HCT116 (cell line): ENCODE data around the gene BLOC1S5. TPM values are rescaled to one million over a fixed set of nuclear protein-coding genes. Genes with fewer than 3 reads are reported as not detected.

Source experiments
- ATAC-seq: fragments of 200-7000 bp; cut with Tn5 transposase; 2 replicates; pipeline ENCODE4 v1.9.1; 2020; ENCODE audit warnings: mild to moderate bottlenecking, moderate library complexity
- BruUV-seq: library from RNA; stranded (reverse); fragments of 400-500 nt; replicated peaks from 2 replicates; lab custom pipeline; 2021; lab: Mats Ljungman, UMichigan
- CTCF ChIA-PET: fragments of 300-600 bp; sonication (Branson Sonifier 250); formaldehyde crosslinking; loops from one replicate; lab custom pipeline; 2021; ENCODE audit warnings: antibody characterized with exemption; lab: Charles Lee
- POLR2A ChIA-PET: fragments of 300-600, 350-600 bp; sonication (Branson Sonifier 250); formaldehyde crosslinking; loops from one replicate; lab custom pipeline; 2021; ENCODE audit warnings: antibody characterized with exemption; lab: Charles Lee
- RAD21 ChIA-PET, 2 experiments: fragments of 300-600 bp; sonication (Branson Sonifier 250); formaldehyde crosslinking; loops; one replicate each; lab custom pipeline; 2023; ENCODE audit warnings: low total read pairs in 2 of 2; ENCODE audit not compliant: uncharacterized antibody in 2 of 2, unreplicated experiment in 2 of 2, low non-redundant PET in 1 of 2; lab: Charles Lee
- DNase-seq: peaks from one replicate; pipeline ENCODE4 v3.0.0-alpha.2; 2010; ENCODE audit warnings: low read depth, low spot score
- H2AFZ ChIP-seq: fragments of 200-600 bp; shearing (Covaris generic), sonication (generic); 2 replicates; pipeline ENCODE4 v1.6.1; 2017; ENCODE audit warnings: low read depth, mixed run types, mixed read lengths, antibody characterized with exemption, low read length; ENCODE audit not compliant: poor library complexity, severe bottlenecking
- H3K27ac ChIP-seq: 2 replicates; pipeline ENCODE4 v1.5.1; 2012; ENCODE audit warnings: low read depth, low read length
- H3K27me3 ChIP-seq: fragments of 200-600 bp; sonication (generic); 2 replicates; pipeline ENCODE4 v1.6.1; 2016; ENCODE audit warnings: mixed run types, low read length, mixed read lengths; ENCODE audit not compliant: insufficient read depth
- H3K36me3 ChIP-seq, 2 experiments: fragments of 200-500 bp in 1 of 2; fragments of 200-600 bp in 1 of 2; sonication (Bioruptor generic) in 1 of 2; sonication (generic) in 1 of 2; 2 replicates each; pipeline versions ENCODE4 v1.5.1 to v1.6.1; 2014 to 2016; ENCODE audit warnings: low read length in 2 of 2, inconsistent platforms in 1 of 2, mixed read lengths in 1 of 2, mixed run types in 1 of 2; ENCODE audit not compliant: insufficient read depth in 2 of 2, control insufficient read depth in 1 of 2
- H3K4me1 ChIP-seq, 2 experiments: fragments of 200-600 bp in 1 of 2; sonication (generic) in 1 of 2; 2 replicates each; pipeline versions ENCODE4 v1.5.1 to v1.6.1; 2012 to 2017; ENCODE audit warnings: low read length in 2 of 2, inconsistent platforms in 1 of 2, mild to moderate bottlenecking in 1 of 2, mixed read lengths in 1 of 2, mixed run types in 1 of 2, moderate library complexity in 1 of 2; ENCODE audit not compliant: insufficient read depth in 2 of 2, control insufficient read depth in 1 of 2
- H3K4me2 ChIP-seq: fragments of 200-600 bp; sonication (generic); 2 replicates; pipeline ENCODE4 v1.6.1; 2017; ENCODE audit warnings: mixed run types, low read length, mixed read lengths
- H3K4me3 ChIP-seq, 2 experiments: fragments of 200-600 bp in 1 of 2; sonication (generic) in 1 of 2; replicated peaks in 1 of 2; 2 replicates each; pipeline ENCODE4 v1.5.1; 2011 to 2016; ENCODE audit warnings: low read length in 2 of 2, control low read depth in 1 of 2, low read depth in 1 of 2, mild to moderate bottlenecking in 1 of 2, mixed read lengths in 1 of 2, mixed run types in 1 of 2
- H3K79me2 ChIP-seq: fragments of 200-600 bp; sonication (generic); 2 replicates; pipeline ENCODE4 v1.6.1; 2017; ENCODE audit warnings: mild to moderate bottlenecking, mixed run types, low read length, moderate library complexity, mixed read lengths; ENCODE audit not compliant: insufficient read depth
- H3K9ac ChIP-seq: fragments of 200-600 bp; sonication (generic); 2 replicates; pipeline ENCODE4 v1.6.1; 2016; ENCODE audit warnings: low read length, mixed read lengths
- H3K9me2 ChIP-seq: fragments of 200-600 bp; sonication (generic), shearing (Covaris generic); 2 replicates; pipeline ENCODE4 v1.6.1; 2017; ENCODE audit warnings: mixed run types, mild to moderate bottlenecking, moderate library complexity; ENCODE audit not compliant: insufficient read depth
- H3K9me3 ChIP-seq, 2 experiments: fragments of 200-500 bp in 1 of 2; fragments of 200-600 bp in 1 of 2; sonication (Bioruptor generic) in 1 of 2; sonication (generic) in 1 of 2; 2 replicates each; pipeline ENCODE4 v1.6.1; 2014 to 2017; ENCODE audit warnings: low read length in 2 of 2, mixed read lengths in 2 of 2, inconsistent platforms in 1 of 2, low read depth in 1 of 2, mild to moderate bottlenecking in 1 of 2, mixed run types in 1 of 2, moderate library complexity in 1 of 2; ENCODE audit not compliant: control insufficient read depth in 1 of 2, insufficient read depth in 1 of 2
- H4K20me1 ChIP-seq: fragments of 200-600 bp; sonication (generic), shearing (Covaris generic); 2 replicates; pipeline ENCODE4 v1.6.1; 2017; ENCODE audit warnings: mixed run types, mild to moderate bottlenecking, moderate library complexity; ENCODE audit not compliant: insufficient read depth
- ATF3 ChIP-seq: IDR thresholded peaks from 2 replicates; pipeline ENCODE4 v1.6.1; 2012
- CTCF ChIP-seq, 3 experiments: fragments of 200-600 bp in 1 of 3; sonication (generic) in 1 of 3; IDR thresholded peaks in 2 of 3; conservative IDR thresholded peaks in 1 of 3; 2 replicates each; pipeline ENCODE4 v1.5.1; 2012 to 2017; ENCODE audit warnings: low read depth in 2 of 3, low read length in 2 of 3, antibody characterized with exemption in 1 of 3, borderline replicate concordance in 1 of 3, control low read depth in 1 of 3, mild to moderate bottlenecking in 1 of 3, mixed read lengths in 1 of 3, mixed run types in 1 of 3, moderate library complexity in 1 of 3; ENCODE audit not compliant: insufficient read depth in 1 of 3
- ELF1 ChIP-seq: IDR thresholded peaks from 2 replicates; pipeline ENCODE4 v1.6.1; 2012; ENCODE audit warnings: low read depth, borderline replicate concordance
- FOSL1 ChIP-seq: IDR thresholded peaks from 2 replicates; pipeline ENCODE4 v1.6.1; 2012; ENCODE audit warnings: low read depth
- MAX ChIP-seq: IDR thresholded peaks from 2 replicates; pipeline ENCODE4 v1.6.1; 2012
- POLR2A ChIP-seq: IDR thresholded peaks from 2 replicates; pipeline ENCODE4 v1.7.0; 2011; ENCODE audit warnings: borderline replicate concordance; ENCODE audit not compliant: insufficient read depth, insufficient read length; ENCODE audit errors: extremely low read depth
- RAD21 ChIP-seq: IDR thresholded peaks from 2 replicates; pipeline ENCODE4 v1.6.1; 2012; ENCODE audit warnings: low read depth, mild to moderate bottlenecking
- TCF7L2 ChIP-seq: IDR thresholded peaks from 2 replicates; pipeline ENCODE4 v1.7.0; 2011; ENCODE audit warnings: borderline replicate concordance, inconsistent platforms; ENCODE audit not compliant: insufficient read depth, insufficient read length; ENCODE audit errors: extremely low read depth
- YY1 ChIP-seq: IDR thresholded peaks from 2 replicates; pipeline ENCODE4 v1.6.1; 2011; ENCODE audit warnings: low read length, low read depth, moderate library complexity, mild to moderate bottlenecking; ENCODE audit not compliant: insufficient replicate concordance; ENCODE audit errors: extremely low read depth
- ZBTB33 ChIP-seq: IDR thresholded peaks from 2 replicates; pipeline ENCODE4 v1.6.1; 2011; ENCODE audit warnings: mild to moderate bottlenecking, low read length, moderate library complexity; ENCODE audit not compliant: insufficient replicate concordance; ENCODE audit errors: extremely low read depth
- ZNF274 ChIP-seq: fragments of 200-500 bp; sonication (Bioruptor generic); IDR thresholded peaks from 2 replicates; pipeline ENCODE4 v1.6.1; 2014; ENCODE audit warnings: mild to moderate bottlenecking, low read depth, low read length, inconsistent platforms
- intact Hi-C: fragments of 100-400 bp; cut with micrococcal nuclease; formaldehyde crosslinking; loops from 2 replicates; pipeline ENCODE4 v1.10.0; 2022
- total RNA-seq: library from RNA; stranded (reverse); gene quantifications from one replicate; pipeline ENCODE4 v1.2.1, GENCODE V29; 2021; ENCODE audit not compliant: unreplicated experiment

The BLOC1S5 gene
- total RNA-seq, 1 experiment from 2014 or later, result 12.0 TPM

GRCh38 chr6:8030920-8031319 is 33.3 kb downstream of the BLOC1S5 start:
- ChIA-PET POLR2A (no interaction called here), RAD21 (no interaction called here), CTCF (no interaction called here)
- TF ChIP-seq CTCF (IDR thresholded peaks at IDR 0.05 in 2 of 3, conservative IDR thresholded peaks at IDR 0.05 in 1 of 3; ENCODE audit: borderline replicate concordance in 1 of 3, insufficient read depth in 1 of 3, low read depth in 2 of 3, low read length in 2 of 3), result no peak
- no peak for TF ChIP-seq YY1
- no peak for TF ChIP-seq ZNF274
- no peak for TF ChIP-seq ELF1
- TF ChIP-seq FOSL1, result no peak
- ATAC-seq (no peak), DNase-seq (no peak)
- H2AFZ ChIP-seq, result no peak overlapping the region
- H3K36me3 ChIP-seq, result no peaks in the 10 kb centered on the region
- peaks cover 18% of the 10 kb centered on the region for H3K79me2 ChIP-seq
- H3K4me3 ChIP-seq, result no peak overlapping the region
- H3K27ac ChIP-seq, result no peak overlapping the region
- no peaks in the 10 kb centered on the region for H3K4me1 ChIP-seq
- H3K9ac ChIP-seq, result no peak overlapping the region
- intact Hi-C loops, result no loop called here
- H3K9me3 ChIP-seq, result no peaks in the 10 kb centered on the region; a peak in 1 of 4 replicates
- no peak overlapping the region for H3K4me2 ChIP-seq
- no peaks in the 10 kb centered on the region for H3K27me3 ChIP-seq
- no peaks in the 10 kb centered on the region for H3K9me2 ChIP-seq
- no TSS peak for BruUV-seq
- H4K20me1 ChIP-seq, result no peaks in the 10 kb centered on the region

- Histone ChIP-seq H4K20me1 (no peaks in the 10 kb centered on the region), H3K4me3 (no peak overlapping the region), H3K36me3 (no peaks in the 10 kb centered on the region), H3K9ac (no peak overlapping the region), H3K9me2 (no peaks in the 10 kb centered on the region), H3K27ac (no peak overlapping the region), H3K4me1 (no peaks in the 10 kb centered on the region), H3K4me2 (no peak overlapping the region), H3K27me3 (no peaks in the 10 kb centered on the region), H3K79me2 (peaks cover 18% of the 10 kb centered on the region), H2AFZ (no peak overlapping the region), H3K9me3 (no peaks in the 10 kb centered on the region; a peak in 1 of 4 replicates)
- no TSS peak for BruUV-seq
- POLR2A ChIA-PET, result no interaction called here
- intact Hi-C loops, result no loop called here
- no peak for ATAC-seq
- RAD21 ChIA-PET, result no interaction called here
- CTCF ChIA-PET, result no interaction called here
- DNase-seq, result no peak
- TF ChIP-seq ATF3 (no peak), TCF7L2 (no peak), POLR2A (no peak), ZBTB33 (no peak), RAD21 (no peak), MAX (no peak)
These were observed 34.8 kb downstream of the BLOC1S5 start for GRCh38 chr6:8029243-8029870.
